ENCODE data around the gene MAP7D2.

The MAP7D2 gene

DNA sequence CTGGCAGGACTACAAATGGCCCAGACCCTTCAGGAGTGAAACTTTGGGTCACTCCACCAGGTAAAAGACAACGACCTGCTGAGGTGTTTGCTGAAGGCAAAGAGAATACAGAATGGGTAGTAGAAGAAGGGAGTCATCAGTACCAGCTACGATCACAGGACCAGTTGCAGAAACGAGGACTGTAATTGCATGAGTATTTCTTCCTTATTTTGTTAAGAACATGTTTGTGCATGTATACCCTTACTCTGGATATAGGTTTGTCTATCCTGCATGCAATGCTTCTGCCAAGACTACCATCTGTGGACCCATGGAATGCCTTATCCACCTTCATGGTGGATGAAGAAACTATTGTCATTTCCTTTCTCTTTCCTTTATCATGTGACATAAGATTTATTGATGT, 77.7 kb downstream of the MAP7D2 start:
- DNase-seq (ENCODE audit: low spot score): no peak

DNA sequence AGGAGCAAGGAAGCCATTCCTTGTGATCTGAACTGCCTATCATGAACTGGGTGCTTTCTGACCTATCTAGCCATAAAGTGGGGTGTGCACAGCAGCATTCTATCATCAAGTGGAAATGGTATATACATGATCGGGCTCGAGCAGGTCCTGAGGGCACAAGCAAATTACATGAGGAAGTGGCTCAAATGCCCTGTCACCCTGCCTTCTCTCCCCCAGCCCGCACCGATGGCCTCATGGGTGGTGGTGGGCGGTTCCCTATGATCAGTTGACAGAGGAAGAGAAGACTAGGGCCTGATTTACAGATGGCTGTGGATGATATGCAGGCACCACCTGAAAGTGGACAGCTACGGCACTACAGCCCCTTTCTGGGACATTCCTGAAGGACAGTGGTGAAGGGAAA, 79.5 kb downstream of the MAP7D2 start:
- no peak for DNase-seq (ENCODE audit: low spot score)

DNA sequence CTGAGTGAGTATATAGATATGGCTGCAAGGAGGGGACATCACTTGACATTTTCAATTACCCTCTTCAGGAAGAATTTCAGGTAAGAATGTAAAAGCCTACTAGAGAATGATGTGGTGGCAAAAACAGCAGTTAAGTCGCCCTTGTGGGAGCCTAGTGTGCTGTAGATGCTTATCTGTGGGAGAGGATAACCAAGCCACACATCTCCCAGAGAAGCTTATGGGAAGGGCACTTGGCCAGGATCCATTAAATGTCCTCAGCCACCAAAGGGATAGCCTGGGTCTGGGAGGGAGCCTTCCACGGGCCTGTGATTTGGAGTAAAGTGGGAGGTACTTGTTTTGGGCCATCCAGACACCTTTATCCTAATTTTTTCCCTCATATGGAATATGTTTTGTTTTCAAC, 84.5 kb downstream of the MAP7D2 start:
- no peak for DNase-seq (ENCODE audit: low spot score)

DNA sequence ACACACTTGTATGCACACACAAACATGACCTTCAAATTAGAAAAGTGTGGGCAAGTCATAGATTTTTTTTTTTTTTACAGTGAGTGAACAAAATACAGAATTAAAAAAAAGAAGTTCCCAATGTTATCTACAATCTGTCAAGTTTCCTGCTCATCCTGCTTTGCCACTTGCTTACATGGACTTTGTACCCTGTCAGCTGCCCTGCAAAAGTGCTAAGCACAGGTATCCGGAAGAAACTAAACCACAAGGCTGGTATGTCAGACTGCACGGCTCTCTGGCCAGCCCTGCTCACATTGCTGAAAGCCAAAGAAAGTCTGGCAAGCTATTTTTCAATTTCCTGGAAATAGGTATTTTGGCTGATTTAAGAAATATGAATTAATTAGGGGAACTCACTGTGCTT, 87.0 kb downstream of the MAP7D2 start:
- no peak for DNase-seq (ENCODE audit: low spot score)

DNA sequence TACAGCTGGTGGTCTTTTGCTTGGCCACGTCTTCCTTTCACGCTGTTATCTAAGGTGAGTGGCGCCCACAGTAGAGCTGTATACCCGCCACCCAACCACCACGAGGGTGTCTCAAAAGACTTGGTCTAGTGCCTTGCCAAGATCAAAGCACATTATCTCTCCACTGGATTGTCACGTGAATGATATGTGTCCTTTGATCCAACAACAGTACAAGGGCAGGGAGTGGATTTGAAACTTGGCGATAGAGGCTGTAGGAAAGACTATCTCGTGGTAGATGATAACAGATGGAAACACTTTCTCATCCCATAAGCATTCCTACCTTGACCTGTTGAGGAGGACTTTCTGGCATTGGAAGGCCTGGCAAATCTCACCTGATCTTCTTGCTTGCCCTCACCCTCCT, 88.1 kb downstream of the MAP7D2 start:
- no peak for DNase-seq (ENCODE audit: low spot score)

DNA sequence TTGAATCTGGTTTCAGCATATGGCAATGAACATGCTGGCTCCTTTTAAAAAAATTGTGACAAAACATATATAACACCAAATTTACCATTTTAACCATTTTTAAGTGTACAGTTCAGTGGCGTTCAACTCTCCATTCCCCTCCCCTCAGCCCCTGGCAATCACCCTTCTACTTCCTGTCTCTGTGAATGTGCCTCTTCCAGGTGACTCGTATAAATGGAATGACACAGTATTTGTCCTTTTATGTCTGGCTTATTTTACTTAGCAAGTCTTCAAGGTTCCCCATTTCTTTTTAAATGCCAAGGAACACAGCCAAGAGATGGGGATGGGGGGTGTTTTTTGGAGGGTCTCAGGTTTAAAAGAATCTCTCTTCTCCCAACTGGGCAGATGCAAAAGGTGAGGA, 90.4 kb downstream of the MAP7D2 start:
- no peak for DNase-seq (ENCODE audit: low spot score)

DNA sequence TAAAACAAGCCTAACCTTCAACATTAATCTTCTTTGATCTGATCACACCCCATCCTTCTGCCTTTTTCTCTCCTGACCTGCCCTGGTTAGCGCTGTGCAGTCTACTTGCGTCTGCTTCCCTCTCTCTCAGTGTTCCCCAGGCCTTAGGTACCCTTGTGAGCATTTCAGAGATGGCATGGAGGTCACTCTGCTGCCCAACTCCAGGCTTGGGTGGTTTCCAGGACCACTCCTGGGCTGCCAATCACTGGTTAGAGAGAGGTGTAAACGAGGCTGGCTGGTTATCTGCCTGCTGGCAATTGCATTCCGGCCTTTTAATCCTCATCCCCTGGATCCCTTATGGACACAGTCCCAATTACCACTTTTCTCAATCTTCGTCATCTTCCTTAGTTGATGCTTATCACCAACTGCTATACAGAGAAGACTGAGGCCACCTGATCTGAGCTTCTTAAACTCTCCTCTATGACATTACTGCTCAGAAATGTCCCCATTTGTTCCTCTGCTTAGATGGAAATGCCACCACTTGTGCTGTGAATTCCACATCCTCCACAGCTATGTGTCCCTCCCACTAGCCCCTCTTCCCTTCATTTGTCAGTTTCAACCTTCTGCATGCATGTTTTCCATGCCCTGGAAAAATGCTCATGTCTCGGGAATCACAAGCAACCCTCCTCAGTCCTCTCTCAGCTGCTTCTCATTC, 96.9 kb downstream of the MAP7D2 start:
- DNase-seq (ENCODE audit: low spot score): no peak

DNA sequence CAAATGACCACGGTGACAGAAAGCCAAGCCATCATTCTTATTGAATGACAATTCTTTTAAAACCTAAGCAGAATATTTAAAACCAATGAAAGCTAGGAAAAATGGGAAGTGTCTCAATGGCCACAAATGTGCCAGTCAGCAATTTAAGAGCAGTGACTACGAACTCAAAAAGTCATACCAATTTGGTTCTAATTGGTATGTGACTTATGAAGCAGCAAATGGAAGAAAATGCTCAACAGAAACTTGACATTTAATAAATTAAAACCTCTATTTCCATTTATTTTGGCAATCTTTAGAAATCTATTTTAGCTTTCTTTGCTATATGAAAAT, 100.1 kb downstream of the MAP7D2 start:
- no peak for DNase-seq (ENCODE audit: low spot score)

DNA sequence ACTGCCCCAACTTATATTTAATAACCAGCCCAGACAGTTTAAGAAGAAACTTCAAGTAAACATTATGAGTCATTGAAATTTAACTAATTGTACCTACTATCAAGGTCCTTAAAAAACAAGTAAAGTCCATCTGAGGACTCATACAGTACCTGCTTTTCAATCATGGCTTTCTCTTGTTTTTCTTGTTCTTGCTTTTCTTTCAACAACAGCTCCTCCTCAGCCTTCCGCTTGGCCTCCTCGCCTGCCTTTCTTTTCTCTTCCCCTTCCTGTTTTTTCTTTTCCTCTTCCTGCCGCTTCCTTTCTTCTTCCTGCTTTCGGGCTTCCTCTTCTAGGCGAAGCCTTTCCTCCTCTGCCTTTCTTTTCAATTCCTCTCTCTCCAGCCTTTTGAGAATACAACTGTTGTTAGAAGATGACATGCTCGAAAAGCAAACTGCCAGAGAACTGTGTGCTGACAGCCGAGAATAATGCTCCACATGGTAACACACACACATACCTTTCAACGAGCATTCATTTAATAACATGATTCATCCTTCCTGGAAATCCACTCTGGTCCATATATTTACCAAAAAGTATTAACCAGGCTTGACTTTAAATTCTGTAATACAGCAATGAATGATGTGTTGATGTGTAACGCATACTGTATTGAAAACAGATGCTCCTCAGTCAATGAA, 100.6 kb downstream of the MAP7D2 start:
- no peak for DNase-seq (ENCODE audit: low spot score)

DNA sequence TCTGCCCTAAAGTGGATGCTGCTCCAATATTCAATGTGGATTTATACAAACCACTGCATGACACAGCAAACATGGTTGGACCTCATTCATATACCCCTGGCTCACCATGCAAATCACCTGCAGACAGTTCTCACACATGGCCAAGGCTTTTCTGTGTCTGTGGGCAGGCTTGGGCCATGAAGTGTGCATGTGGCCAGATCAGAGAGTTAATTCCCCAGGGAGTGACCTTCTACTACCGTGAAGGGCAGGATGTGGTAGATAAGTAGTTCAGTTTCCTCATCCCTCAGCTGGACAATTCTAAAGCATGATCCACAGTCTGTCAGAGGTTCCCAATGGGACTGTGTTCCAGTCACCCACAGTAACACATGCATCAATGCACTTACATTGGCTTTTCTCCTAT, 101.3 kb downstream of the MAP7D2 start:
- DNase-seq (ENCODE audit: low spot score): no peak

DNA sequence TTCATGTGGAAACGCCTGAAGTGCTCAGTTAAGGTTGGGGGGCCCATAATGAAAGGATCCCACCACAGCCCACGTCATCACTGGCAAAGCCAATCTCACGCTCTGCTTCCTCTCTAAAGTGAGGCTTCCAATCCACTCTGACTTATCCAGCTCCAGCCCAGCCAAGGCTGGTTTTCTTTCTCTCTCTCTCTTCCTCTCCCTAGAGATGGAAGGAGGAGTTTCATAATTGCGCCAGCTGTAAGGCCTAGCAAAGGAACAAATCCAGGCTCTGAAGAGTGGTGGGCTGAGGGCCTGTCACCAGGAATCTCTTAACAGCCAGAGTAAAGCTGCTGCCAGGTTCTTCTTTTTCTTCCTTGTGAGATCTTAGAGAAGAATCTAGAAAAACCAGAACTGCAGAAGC, 105.1 kb downstream of the MAP7D2 start:
- no peak for DNase-seq (ENCODE audit: low spot score)

DNA sequence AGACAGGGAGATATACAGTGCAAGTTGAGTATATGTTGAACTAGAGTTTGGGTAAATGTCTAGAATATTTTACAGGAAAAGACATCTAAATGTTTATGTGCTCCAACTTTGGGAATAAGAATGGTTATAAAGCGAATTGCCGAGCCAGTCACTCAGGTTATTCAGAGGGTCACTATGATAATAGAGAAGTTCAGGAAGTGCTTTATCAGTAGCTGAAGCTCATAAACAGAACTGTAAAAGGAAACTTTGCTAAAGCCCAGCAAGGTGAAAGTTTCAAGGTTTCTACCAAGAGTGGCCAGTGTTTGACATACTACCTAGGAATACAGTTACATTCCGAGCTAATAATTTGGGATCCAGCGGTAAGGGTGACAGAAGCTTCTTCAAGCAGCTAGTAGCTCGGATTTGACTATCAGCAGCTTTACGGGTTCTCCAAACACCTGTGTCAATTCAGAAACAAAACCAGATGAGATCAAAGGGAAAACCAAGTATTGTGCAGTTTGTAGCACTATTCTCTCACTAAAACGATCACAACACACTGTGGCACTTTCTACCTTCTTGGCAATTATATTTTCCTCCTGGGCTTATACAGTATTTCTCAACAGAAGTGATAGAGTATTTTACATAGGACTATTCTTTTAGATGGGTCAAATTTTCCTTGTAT, 108.6 kb downstream of the MAP7D2 start:
- no peak for DNase-seq (ENCODE audit: low spot score)

DNA sequence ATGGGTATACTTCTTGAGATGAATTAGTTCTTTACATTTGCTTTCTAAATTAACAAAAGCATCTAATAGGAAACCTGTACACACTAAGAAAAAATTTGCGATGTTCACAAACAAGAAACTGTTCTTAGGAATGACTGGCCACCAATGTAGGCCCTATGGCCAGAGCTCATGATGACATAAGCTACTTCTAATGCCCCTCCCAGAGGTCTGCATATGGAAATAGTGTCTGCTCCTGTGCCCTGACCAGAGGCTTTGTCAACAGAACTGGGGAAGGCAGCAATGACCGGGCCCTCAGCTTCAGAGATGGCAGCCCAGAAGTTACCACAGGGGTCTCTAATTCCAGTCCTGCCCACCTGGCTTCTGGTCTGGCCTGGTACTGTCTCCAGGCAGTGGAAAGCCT, 110.8 kb downstream of the MAP7D2 start:
- no peak for DNase-seq (ENCODE audit: low spot score)

DNA sequence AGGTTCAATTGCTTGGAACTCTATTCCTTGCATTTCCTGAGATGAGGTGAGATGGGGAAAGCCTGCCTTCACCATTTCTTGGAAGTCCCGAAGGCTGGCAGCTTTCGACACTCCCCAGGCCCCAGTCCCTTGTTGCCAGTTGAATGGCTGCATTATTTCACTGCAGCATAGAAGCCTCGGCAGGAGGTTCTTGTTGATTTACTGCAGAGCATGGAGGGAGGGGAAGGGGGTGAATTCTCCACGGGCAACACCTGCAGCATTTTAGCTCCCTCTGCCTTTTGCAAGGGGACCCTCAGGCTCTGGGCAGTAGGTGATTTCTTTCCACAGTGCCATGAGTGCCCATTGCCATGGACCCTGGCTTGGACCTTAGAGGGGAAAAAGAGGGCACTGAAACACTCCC, 115.1 kb downstream of the MAP7D2 start:
- no peak for DNase-seq (ENCODE audit: low spot score)

DNA sequence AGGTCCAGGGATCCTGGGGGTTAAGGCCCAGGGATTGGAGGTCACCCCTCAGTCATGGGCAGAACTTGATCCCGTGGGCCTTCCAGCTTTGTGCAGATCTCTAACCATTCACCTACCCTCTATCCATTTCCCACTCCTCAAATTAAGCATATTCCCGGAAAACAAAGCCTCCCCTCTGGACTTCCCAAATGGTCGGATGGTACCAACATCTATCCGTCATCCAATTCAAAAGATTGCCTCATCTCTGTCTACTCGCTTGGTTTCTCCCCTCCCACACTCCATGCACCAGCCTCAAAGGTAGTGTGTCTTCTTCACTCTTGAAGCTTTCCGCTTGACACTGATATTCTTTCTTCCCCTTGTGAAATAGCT, 125.4 kb downstream of the MAP7D2 start:
- DNase-seq (ENCODE audit: low spot score): no peak

DNA sequence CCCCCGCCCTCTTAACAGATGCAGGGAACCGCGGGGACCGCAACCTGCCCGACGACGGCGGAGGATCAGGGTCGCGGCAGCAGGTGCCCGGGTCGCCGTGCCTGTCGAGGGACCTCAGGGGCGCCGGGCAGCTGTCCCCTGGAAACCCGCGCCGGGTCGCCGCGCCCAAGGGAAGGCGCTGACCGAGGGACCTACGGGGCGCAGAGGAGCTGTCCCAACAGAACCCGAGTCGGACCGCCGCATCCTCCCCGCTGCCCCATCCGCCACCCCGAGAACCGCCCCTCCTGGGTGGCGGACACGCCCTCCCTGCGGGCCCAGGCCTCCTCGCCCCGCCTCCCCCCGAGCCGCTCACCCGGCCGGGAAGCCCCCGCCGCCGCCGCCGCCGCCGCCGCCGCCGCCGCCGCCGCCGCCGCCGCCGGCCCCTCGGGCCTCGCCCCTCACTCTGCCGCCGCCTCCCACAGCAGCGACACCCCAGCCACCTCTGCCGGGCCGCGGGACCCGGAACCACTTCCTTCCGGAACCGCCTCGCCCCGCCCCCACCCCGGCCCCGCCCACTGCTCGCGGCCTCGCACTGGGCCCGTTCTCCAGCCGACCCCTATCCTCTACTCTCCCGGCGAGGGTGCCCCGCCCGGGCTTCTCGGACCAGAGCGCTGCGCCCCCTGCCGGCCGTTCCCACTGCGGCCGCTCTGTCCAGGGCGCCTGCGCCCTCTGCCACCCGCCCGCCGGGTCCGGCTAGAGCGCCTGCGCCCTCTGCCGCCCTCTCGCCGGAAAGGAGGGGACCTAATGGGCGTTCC, 126.0 kb downstream of the MAP7D2 start, which contains the start of gene BCLAF3:
Gene BCLAF3, minus strand, starts transcription at position 506 of the 794 bp plus-strand sequence. CDS start 20,797 bp downstream, outside the sequence.
- peak; percentile 90 for DNase-seq (ENCODE audit: low spot score)

DNA sequence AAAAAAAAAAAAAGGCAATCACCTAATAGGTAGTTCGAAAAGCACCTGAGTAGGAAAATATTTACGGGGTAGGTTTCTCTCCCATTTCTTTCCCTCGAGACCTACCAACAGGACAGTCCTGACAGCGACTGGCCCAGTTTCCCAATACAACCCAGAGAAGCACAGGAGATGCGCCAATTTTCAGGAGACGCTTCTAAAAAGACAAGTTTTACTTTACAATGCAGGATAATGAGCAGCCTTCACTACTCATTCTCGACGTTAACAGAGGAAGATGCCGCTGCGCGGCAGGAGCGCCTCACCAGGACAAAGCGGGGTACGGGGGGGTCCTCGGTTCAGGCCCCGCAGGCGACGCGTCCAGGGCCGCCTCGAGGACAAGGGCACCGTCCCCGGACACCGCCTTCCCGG, 126.6 kb downstream of the MAP7D2 start:
- peak; percentile 8 for DNase-seq (ENCODE audit: low spot score)

DNA sequence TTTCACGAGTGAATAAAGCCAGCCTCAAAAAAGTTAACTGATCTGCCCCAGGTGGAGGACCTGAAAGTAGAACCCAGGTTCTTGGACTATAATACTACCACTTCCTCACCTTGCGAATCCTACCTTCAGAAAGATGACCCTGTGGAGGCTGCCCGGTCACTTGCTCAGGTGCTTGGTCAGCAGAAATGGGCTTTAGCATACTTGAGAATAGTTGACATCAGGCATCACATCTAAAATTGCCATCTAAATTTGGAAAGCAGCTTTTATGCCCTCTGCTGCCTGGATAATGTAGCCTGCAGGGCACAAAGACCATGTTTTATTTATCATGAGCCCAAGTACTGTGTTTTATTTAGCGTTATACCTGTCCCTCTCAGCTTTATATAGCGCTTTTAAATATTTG, 128.9 kb downstream of the MAP7D2 start:
- no peak for DNase-seq (ENCODE audit: low spot score)

DNA sequence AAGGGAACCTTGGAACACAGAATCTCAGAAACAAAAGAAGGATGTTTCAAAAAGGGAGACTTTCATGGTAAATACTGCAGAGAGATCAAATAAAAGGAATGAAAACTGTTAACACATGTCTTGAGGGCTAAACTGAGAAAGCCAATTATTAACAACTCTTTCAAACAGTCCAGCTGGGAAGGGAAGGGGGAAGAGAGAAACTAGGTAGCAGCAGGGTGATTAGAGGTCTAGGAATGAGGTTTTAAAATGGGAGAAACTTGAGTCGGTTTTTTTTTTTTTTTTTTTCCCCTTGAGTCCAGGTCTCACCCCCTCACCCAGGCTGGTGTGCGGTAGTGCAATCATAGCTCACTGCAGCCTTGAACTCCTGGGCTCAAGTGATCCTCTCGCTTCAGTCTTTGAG, 130.2 kb downstream of the MAP7D2 start:
- no peak for DNase-seq (ENCODE audit: low spot score)

DNA sequence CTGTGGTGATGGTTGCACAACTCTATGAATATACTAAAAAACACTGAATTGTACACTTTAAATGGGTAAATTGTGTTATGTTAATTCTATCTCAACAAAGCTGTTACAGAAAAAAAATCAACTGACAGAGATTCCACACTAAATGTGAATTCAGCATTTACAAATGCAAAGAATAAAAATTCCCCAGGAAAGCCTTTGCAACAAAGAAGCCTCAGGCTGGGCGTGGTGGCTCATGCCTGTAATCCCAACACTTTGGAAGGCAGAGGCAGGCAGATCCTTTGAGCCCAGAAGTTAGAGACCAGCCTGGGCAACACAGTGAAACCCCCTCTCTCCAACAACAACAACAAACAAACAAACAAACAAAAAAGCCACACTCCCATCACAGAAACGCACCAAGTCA, 134.8 kb downstream of the MAP7D2 start:
- DNase-seq (ENCODE audit: low spot score): no peak

DNA sequence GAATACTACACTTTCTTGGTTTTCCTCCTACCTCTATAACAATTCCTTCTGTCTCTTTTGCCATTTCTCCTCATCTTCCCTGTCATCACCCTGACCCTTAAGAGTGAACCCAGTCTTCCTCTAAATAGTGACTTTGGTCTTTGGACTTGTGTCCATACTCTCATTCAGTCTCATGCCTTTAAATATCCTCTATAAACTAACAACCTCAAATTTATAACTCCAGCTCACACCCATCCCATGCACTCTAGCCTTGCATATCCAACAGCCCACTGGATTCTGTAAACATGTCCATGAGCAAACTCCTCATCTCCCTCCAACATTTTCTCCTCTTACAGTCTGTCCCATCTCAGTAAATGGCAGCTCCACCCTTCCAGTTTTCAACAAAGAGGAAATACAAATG, 140.9 kb downstream of the MAP7D2 start:
- DNase-seq (ENCODE audit: low spot score): no peak

DNA sequence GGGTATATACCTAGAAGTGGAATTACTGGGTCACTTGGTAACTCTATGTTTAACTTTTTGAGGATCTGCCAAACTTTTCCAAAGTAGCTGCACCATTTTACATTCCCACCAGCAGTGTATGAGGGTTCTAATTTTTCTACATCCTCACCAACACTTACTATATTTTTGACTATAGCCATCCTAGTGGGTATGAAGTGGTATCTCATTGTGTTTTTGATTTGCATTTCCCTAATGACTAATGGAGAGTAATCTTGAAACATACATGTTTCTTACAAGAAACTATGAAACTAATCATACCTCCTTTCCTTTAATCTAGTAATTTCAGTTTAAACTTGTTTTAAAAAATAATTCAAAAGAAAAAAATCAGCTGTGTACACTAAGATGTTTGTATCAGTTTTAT, 143.7 kb downstream of the MAP7D2 start:
- peak; percentile 6 for DNase-seq (ENCODE audit: low spot score)

DNA sequence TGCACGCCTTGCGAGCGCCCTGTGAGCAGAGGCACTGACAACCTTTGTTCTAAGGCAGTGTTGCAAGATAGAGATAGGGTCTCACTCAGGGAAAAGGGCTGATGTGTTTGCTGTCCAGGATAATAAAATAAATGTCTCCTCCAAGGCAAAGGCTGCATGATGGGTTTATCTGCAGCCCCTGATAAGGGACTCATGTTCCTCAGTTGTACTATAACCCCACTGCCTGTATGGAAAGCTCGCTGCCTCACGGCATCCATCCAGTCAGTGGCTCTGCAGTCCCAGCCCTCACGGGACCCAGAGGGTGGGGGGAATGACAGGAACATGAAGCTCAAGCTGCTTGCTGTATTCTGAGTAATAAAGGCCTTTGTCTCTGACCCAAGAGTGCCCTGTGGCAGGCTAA, 148.4 kb downstream of the MAP7D2 start:
- no peak for DNase-seq (ENCODE audit: low spot score)
